ENCODE results near the gene KRTAP2-3. TPM values are rescaled to one million over a fixed set of nuclear protein-coding genes. Genes with fewer than 3 reads are reported as not detected.
"Not testable (repeated sequence)": the region's sequence is repeated elsewhere in the genome, so short reads cannot be mapped to it uniquely, and the experiment has no call there.

Gene KRTAP2-3
- total RNA-seq, 4 donors from 2014 or later = 0.64 to 10.8 TPM; not detected in 2

GRCh38 chr17:41048441-41048840, 11.5 kb downstream of the KRTAP2-3 start:
- Histone ChIP-seq H3K9me3 (no peaks in the 10 kb centered on the region), H3K27me3 (peaks cover 9% of the 10 kb centered on the region), H3K36me3 (no peaks in the 10 kb centered on the region), H3K4me1 (no peaks in the 10 kb centered on the region), H3K4me3 (no peak overlapping the region), H3K27ac (no peak overlapping the region)
- TF ChIP-seq EP300 (IDR thresholded peaks at IDR 0.05) (no peak), POLR2AphosphoS5 (IDR thresholded peaks at IDR 0.05) (no peak), POLR2A (IDR thresholded peaks at IDR 0.05) (no peak)
- TF ChIP-seq, protein P1, sequence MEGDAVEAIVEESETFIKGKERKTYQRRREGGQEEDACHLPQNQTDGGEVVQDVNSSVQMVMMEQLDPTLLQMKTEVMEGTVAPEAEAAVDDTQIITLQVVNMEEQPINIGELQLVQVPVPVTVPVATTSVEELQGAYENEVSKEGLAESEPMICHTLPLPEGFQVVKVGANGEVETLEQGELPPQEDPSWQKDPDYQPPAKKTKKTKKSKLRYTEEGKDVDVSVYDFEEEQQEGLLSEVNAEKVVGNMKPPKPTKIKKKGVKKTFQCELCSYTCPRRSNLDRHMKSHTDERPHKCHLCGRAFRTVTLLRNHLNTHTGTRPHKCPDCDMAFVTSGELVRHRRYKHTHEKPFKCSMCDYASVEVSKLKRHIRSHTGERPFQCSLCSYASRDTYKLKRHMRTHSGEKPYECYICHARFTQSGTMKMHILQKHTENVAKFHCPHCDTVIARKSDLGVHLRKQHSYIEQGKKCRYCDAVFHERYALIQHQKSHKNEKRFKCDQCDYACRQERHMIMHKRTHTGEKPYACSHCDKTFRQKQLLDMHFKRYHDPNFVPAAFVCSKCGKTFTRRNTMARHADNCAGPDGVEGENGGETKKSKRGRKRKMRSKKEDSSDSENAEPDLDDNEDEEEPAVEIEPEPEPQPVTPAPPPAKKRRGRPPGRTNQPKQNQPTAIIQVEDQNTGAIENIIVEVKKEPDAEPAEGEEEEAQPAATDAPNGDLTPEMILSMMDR (IDR thresholded peaks at IDR 0.05) = no peak
- no peak for DNase-seq (ENCODE audit: low spot score in 2 of 2)
- WGBS = 65% methylated on average over 7 of the region's 7 CpGs

- not testable (repeated sequence) for H3K36me3 ChIP-seq; H3K9me3 ChIP-seq; H3K27me3 ChIP-seq; H3K27ac ChIP-seq; H3K4me1 ChIP-seq; DNase-seq (ENCODE audit: low spot score in 2 of 2); H3K4me3 ChIP-seq
- 82% methylated on average over 11 of the region's 33 CpGs for WGBS
Measured at GRCh38 chr17:41046735-41047465, 13.0 kb downstream of the KRTAP2-3 start, which contains the start of gene KRTAP2-1. TSS of gene KRTAP2-1 (minus strand) at chr17:41047316. CDS start at chr17:41047267, 49 bp downstream.

DNA sequence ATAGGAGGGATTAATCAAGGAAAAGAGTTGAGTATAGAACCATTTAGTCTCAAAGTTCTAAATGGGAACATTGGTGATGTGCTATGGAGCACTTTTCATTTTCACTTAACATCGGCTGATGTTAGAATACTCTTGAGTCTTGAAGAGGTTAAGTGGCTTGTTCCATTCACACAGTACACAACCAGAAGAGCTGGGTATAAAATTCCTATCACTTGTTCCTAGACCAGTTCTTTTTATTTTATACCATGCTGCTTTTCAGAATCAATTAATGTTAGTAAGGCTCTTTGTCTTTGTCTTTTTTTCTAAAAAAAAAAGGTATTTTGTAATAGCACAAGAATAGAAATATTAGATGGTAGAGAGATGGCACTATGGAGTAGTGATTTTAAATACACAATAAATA, 17.0 kb downstream of the KRTAP2-3 start:
- TF ChIP-seq, protein P1 (IDR thresholded peaks at IDR 0.05) = no peak
- TF ChIP-seq POLR2A (IDR thresholded peaks at IDR 0.05) (no peak), POLR2AphosphoS5 (IDR thresholded peaks at IDR 0.05) (no peak), EP300 (IDR thresholded peaks at IDR 0.05) (no peak)
- Histone ChIP-seq H3K27ac (no peak overlapping the region), H3K36me3 (no peaks in the 10 kb centered on the region), H3K4me3 (no peak overlapping the region), H3K27me3 (peaks cover 5% of the 10 kb centered on the region), H3K4me1 (no peaks in the 10 kb centered on the region), H3K9me3 (peaks cover 4% of the 10 kb centered on the region)
- WGBS = 100% methylated on average over 1 of the region's 1 CpG
- no peak for DNase-seq (ENCODE audit: low spot score in 2 of 2)

DNA sequence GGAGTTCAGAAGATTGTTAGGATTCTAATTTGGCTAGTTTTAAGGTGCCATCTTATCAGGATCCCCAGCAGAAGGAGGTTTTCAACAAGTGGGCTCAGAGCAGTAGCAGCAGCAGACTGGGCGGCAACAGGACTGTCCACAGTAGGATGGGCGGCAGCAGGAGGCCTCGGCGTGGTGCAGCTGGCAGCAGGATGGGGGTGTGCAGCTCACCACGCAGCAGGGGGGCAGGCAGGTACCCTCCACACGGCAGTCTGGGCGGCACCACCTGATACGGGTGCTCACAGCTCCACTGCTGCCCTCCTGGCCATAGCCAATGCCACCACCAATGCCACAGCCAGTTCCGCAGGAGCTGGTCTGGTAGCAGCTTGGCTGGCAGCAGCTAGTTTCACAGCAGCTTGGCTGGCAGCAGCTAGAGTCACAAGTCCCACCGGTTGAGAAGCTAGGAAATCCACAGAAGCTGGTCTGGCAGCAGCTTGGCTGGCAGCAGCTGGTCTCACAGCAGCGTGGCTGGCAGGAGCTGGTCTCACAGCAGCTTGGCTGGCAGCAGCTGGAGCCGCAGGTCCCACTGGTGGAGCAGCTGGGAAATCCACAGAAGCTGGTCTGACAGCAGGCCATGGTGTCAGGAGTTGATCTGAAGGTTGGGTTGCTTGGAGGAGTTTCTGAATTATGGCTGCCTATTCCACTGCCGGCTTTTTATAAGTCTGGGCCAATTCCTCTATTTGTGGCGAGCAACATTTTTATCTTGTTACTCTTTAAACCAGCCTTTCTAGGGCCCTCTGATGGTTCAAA, 18.9 kb downstream of the KRTAP2-3 start, which contains the start of gene KRTAP1-1:
Gene KRTAP1-1 (minus strand): TSS at position 668 of the 789 bp plus-strand sequence. CDS start 53 bp downstream, at position 615.
- not testable (repeated sequence) for H3K4me3 ChIP-seq; H3K27me3 ChIP-seq; H3K4me1 ChIP-seq; H3K9me3 ChIP-seq; H3K27ac ChIP-seq; H3K36me3 ChIP-seq; DNase-seq (ENCODE audit: low spot score in 2 of 2)
- WGBS = 65% methylated on average over 11 of the region's 14 CpGs

- Histone ChIP-seq H3K27me3 (no peaks in the 10 kb centered on the region), H3K27ac (no peak overlapping the region), H3K9me3 (no peaks in the 10 kb centered on the region)
Measured at GRCh38 chr17:41037853-41038350, 22.0 kb downstream of the KRTAP2-3 start.

DNA sequence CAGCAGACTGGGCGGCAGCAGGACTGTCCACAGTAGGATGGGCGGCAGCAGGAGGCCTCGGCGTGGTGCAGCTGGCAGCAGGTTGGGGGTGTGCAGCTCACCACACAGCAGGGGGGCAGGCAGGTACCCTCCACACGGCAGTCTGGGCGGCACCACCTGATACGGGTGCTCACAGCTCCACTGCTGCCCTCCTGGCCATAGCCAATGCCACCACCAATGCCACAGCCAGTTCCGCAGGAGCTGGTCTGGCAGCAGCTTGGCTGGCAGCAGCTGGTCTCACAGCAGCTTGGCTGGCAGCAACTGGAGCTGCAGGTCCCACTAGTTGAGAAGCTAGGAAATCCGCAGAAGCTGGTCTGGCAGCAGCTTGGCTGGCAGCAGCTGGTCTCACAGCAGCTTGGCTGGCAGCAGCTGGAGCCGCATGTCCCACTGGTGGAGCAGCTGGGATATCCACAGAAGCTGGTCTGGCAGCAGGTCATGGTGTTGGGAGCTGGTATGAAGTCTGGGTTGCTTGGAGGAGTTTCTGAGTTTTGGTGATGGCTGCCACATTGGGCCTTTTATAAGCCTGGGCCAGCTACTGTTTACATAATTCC, 25.5 kb downstream of the KRTAP2-3 start, which contains the start of gene KRTAP1-3:
Gene KRTAP1-3 (minus strand): TSS at position 529 of the 590 bp plus-strand sequence. CDS start 53 bp downstream, at position 476.
- 64% methylated on average over 10 of the region's 10 CpGs for WGBS
- not testable (repeated sequence) for H3K9me3 ChIP-seq; H3K36me3 ChIP-seq; H3K4me3 ChIP-seq; DNase-seq (ENCODE audit: low spot score in 2 of 2); H3K27me3 ChIP-seq; H3K27ac ChIP-seq; H3K4me1 ChIP-seq

More at GRCh38 chr17:41037853-41038350, 22.0 kb downstream of the KRTAP2-3 start:
- no peak overlapping the region for H3K4me3 ChIP-seq
- WGBS = 87% methylated on average over 2 of the region's 2 CpGs
- DNase-seq (ENCODE audit: low spot score in 2 of 2) = no peak
- H3K4me1 ChIP-seq = no peaks in the 10 kb centered on the region
- TF ChIP-seq EP300 (IDR thresholded peaks at IDR 0.05) (no peak), POLR2A (IDR thresholded peaks at IDR 0.05) (no peak), POLR2AphosphoS5 (IDR thresholded peaks at IDR 0.05) (no peak)
- TF ChIP-seq, protein P1 (IDR thresholded peaks at IDR 0.05) = no peak
- H3K36me3 ChIP-seq = no peaks in the 10 kb centered on the region
